ENCODE data around the gene CXorf66.

DNA sequence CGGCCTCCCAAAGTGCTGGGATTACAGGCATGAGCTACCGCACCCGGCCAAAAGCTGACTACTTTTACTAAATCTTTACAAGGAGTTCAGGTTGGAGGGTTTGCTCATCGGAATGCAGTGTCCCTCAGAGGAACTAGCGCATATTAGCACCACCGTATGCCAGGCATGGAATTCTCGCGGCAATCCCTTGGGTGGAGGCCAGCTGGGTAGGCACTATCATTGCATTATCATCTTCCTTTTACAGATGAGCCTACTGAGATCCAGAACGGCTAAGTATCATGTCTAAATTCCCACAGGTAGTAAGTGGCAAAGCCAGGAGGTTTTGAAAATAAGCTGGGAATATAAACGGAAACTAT lies 6.1 kb upstream of the CXorf66 start:
- TF ChIP-seq POLR2A (IDR thresholded peaks at IDR 0.05) (no peak), EP300 (IDR thresholded peaks at IDR 0.05) (no peak), POLR2AphosphoS5 (IDR thresholded peaks at IDR 0.05) (no peak)
- TF ChIP-seq, protein P1, sequence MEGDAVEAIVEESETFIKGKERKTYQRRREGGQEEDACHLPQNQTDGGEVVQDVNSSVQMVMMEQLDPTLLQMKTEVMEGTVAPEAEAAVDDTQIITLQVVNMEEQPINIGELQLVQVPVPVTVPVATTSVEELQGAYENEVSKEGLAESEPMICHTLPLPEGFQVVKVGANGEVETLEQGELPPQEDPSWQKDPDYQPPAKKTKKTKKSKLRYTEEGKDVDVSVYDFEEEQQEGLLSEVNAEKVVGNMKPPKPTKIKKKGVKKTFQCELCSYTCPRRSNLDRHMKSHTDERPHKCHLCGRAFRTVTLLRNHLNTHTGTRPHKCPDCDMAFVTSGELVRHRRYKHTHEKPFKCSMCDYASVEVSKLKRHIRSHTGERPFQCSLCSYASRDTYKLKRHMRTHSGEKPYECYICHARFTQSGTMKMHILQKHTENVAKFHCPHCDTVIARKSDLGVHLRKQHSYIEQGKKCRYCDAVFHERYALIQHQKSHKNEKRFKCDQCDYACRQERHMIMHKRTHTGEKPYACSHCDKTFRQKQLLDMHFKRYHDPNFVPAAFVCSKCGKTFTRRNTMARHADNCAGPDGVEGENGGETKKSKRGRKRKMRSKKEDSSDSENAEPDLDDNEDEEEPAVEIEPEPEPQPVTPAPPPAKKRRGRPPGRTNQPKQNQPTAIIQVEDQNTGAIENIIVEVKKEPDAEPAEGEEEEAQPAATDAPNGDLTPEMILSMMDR (IDR thresholded peaks at IDR 0.05): no peak
